ENCODE measurements around the gene UBR3.

The UBR3 gene

DNA sequence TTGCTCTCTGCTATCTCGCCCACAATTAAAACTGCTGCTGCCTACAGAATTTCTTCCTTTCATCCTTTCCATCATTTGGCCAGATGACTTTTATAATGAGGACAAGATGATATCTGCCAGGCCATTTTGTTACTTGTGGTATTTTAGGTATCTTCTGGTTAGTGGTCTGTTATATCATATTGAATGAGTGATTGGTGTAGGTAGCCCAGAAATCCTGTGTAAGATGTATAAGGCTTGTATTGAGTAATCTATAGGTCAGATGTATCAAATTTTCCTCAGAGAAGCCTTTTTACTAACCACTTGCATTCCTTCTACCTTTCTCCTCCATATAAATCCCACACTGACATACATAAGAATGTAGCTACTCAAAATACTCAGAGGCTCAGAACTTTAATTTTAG lies 118.3 kb downstream of the UBR3 start:
- no peak for DNase-seq (ENCODE audit: low read depth in 1 of 2, low spot score in 1 of 2)
- no peak overlapping the region for H3K4me3 ChIP-seq (replicated peaks; ENCODE audit: insufficient read depth, low read length)
- no peak overlapping the region for H3K27ac ChIP-seq (replicated peaks)
- no peaks in the 10 kb centered on the region for H3K27me3 ChIP-seq (ENCODE audit: insufficient read depth, poor library complexity, severe bottlenecking)
- TF ChIP-seq SPI1 (IDR thresholded peaks at IDR 0.05; ENCODE audit: borderline replicate concordance, low read depth) (no peak), POLR2AphosphoS5 (IDR thresholded peaks at IDR 0.05; ENCODE audit: low read depth) (no peak), REST (IDR thresholded peaks at IDR 0.05; ENCODE audit: insufficient replicate concordance, low read depth) (no peak), GABPA (IDR thresholded peaks at IDR 0.05; ENCODE audit: low read depth) (no peak)
- TF ChIP-seq, protein P1, sequence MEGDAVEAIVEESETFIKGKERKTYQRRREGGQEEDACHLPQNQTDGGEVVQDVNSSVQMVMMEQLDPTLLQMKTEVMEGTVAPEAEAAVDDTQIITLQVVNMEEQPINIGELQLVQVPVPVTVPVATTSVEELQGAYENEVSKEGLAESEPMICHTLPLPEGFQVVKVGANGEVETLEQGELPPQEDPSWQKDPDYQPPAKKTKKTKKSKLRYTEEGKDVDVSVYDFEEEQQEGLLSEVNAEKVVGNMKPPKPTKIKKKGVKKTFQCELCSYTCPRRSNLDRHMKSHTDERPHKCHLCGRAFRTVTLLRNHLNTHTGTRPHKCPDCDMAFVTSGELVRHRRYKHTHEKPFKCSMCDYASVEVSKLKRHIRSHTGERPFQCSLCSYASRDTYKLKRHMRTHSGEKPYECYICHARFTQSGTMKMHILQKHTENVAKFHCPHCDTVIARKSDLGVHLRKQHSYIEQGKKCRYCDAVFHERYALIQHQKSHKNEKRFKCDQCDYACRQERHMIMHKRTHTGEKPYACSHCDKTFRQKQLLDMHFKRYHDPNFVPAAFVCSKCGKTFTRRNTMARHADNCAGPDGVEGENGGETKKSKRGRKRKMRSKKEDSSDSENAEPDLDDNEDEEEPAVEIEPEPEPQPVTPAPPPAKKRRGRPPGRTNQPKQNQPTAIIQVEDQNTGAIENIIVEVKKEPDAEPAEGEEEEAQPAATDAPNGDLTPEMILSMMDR (IDR thresholded peaks at IDR 0.05; ENCODE audit: insufficient read depth, low read length) = no peak

GRCh38 chr2:169946092-169946491 lies 118.8 kb downstream of the UBR3 start:
- no peak overlapping the region for H3K4me3 ChIP-seq (replicated peaks; ENCODE audit: insufficient read depth, low read length)
- TF ChIP-seq POLR2AphosphoS5 (IDR thresholded peaks at IDR 0.05; ENCODE audit: low read depth) (no peak), REST (IDR thresholded peaks at IDR 0.05; ENCODE audit: insufficient replicate concordance, low read depth) (no peak), GABPA (IDR thresholded peaks at IDR 0.05; ENCODE audit: low read depth) (no peak), SPI1 (IDR thresholded peaks at IDR 0.05; ENCODE audit: borderline replicate concordance, low read depth) (no peak)
- TF ChIP-seq, protein P1 (IDR thresholded peaks at IDR 0.05; ENCODE audit: insufficient read depth, low read length) = no peak
- no peak for DNase-seq (ENCODE audit: low read depth in 1 of 2, low spot score in 1 of 2)
- H3K27ac ChIP-seq (replicated peaks) = no peak overlapping the region
- H3K27me3 ChIP-seq (ENCODE audit: insufficient read depth, poor library complexity, severe bottlenecking) = no peaks in the 10 kb centered on the region

DNA sequence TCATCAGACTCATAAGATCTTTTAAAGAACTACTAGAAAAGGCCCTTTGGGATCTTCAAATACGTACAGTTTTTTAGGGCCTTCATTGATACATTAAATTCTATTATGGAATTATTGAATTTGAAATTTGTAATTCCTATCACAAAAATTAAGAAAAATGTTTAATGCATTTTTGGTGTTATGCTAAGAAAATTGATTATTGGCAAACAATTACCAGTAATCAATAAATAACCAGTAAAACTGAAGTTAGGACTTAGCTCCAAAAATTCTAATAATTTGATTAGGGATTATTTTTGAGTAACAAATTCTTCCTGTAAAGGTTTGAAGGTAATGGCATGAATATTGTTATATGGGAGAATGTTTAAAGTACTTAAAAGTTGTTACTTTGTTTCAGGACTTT lies 119.3 kb downstream of the UBR3 start:
- no peak overlapping the region for H3K27ac ChIP-seq (replicated peaks)
- no peak overlapping the region for H3K4me3 ChIP-seq (replicated peaks; ENCODE audit: insufficient read depth, low read length)
- TF ChIP-seq GABPA (IDR thresholded peaks at IDR 0.05; ENCODE audit: low read depth) = no peak
- no peak for TF ChIP-seq REST (IDR thresholded peaks at IDR 0.05; ENCODE audit: insufficient replicate concordance, low read depth)
- TF ChIP-seq, protein P1 (IDR thresholded peaks at IDR 0.05; ENCODE audit: insufficient read depth, low read length) = no peak
- TF ChIP-seq SPI1 (IDR thresholded peaks at IDR 0.05; ENCODE audit: borderline replicate concordance, low read depth) = no peak
- no peak for TF ChIP-seq POLR2AphosphoS5 (IDR thresholded peaks at IDR 0.05; ENCODE audit: low read depth)
- no peak for DNase-seq (ENCODE audit: low read depth in 1 of 2, low spot score in 1 of 2)
- H3K27me3 ChIP-seq (ENCODE audit: insufficient read depth, poor library complexity, severe bottlenecking) = no peaks in the 10 kb centered on the region

Measured in HL-60 (cell line).